HFFc6 (cell line): ENCODE measurements around the gene FAAP20. TPM values are rescaled to one million over a fixed set of nuclear protein-coding genes. Genes with fewer than 3 reads are reported as not detected.

Source experiments
- total RNA-seq, 6 experiments: library from RNA; stranded (reverse); fragmentation: NEBNext Ultra II Directional; extraction: Animal tissue kit (Norgen Biotek cat#: 25700); gene quantifications; 2 replicates in 1 of 6; 3 replicates in 5 of 6; pipeline ENCODE4 v1.2.3, GENCODE V29; 2021

The FAAP20 gene
- total RNA-seq, 6 experiments from 2014 or later = 75.3 to 97.4 (median 82.7) TPM

Other genes starting within 250 kb of the FAAP20 start
- not detected for gene CFAP74, start 191.0 kb downstream of the FAAP20 start, total RNA-seq
- gene GABRD, start 175.4 kb downstream of the FAAP20 start, total RNA-seq = not detected
- gene PRKCZ, start 144.4 kb downstream of the FAAP20 start, total RNA-seq = 1 to 10 TPM in 2 of 6 experiments, under 1 TPM in 4; 0.55 to 1.4 (median 0.95) TPM
- 10 to 100 TPM; 63.7 to 76.6 (median 66.1) TPM for gene SKI, start 33.5 kb upstream of the FAAP20 start, total RNA-seq
- 1 to 10 TPM; 5.3 to 8.9 (median 6.9) TPM for gene MORN1, start 196.8 kb upstream of the FAAP20 start, total RNA-seq
- 100 to 1,000 TPM; 254 to 303 (median 283) TPM for gene RER1, start 197.1 kb upstream of the FAAP20 start, total RNA-seq
- 10 to 100 TPM; 25.4 to 29.8 (median 26.4) TPM for gene PEX10, start 217.8 kb upstream of the FAAP20 start, total RNA-seq